ENCODE results near the gene NR2C1. TPM values are rescaled to one million over a fixed set of nuclear protein-coding genes. Genes with fewer than 3 reads are reported as not detected.

The NR2C1 gene
- total and polyA plus RNA-seq, 2 donors (not counting 1 experiment from before 2014, with no cell fraction given), result 31.2 to 53.9 TPM

GRCh38 chr12:95083471-95083870, 10.1 kb upstream of the NR2C1 start:
- intact Hi-C loops (cut with micrococcal nuclease), result no loop called here
- Mint-ChIP-seq H3K9me3 (ENCODE audit: insufficient read depth) (no peaks in the 10 kb centered on the region), H3K27me3 (no peaks in the 10 kb centered on the region), H3K4me3 (no peak overlapping the region), H3K4me1 (peaks cover 7% of the 10 kb centered on the region), H3K27ac (no peak overlapping the region)
- no peak overlapping the region for H3K27ac ChIP-seq (ENCODE audit: low read length in 2 of 2)
- H3K27me3 ChIP-seq (replicated peaks in 1 of 4; ENCODE audit: control extremely low read depth in 1 of 4, control insufficient read depth in 3 of 4, insufficient read depth in 4 of 4, low read length in 3 of 4), result no peaks in the 10 kb centered on the region
- peaks cover 3 to 5% of the 10 kb centered on the region in 2 donors for H3K4me1 ChIP-seq (ENCODE audit: control insufficient read depth in 2 of 2, insufficient read depth in 2 of 2, low read length in 2 of 2)
- ChIA-PET POLR2A (no interaction called here), CTCF (no interaction called here)
- no peak overlapping the region for H3K4me2 ChIP-seq (replicated peaks; ENCODE audit: low read depth, low read length, poor library complexity, severe bottlenecking)
- no peak overlapping the region for H3K4me3 ChIP-seq (ENCODE audit: control extremely low read depth in 1 of 5, extremely low read depth in 1 of 5, insufficient read depth in 1 of 5, low read depth in 2 of 5, low read length in 4 of 5)
- H3K79me2 ChIP-seq (ENCODE audit: control insufficient read depth, insufficient read depth, low read length), result no peaks in the 10 kb centered on the region
- ATAC-seq (ENCODE audit: low read depth) (no peak), DNase-seq (no peak)
- H3K36me3 ChIP-seq (replicated peaks in 1 of 2; ENCODE audit: control extremely low read depth in 1 of 2, control insufficient read depth in 1 of 2, extremely low read depth in 1 of 2, insufficient read depth in 2 of 2, low read length in 1 of 2), result no peaks in the 10 kb centered on the region
- TF ChIP-seq CTCF (IDR thresholded peaks at IDR 0.05) (no peak), EZH2 (IDR thresholded peaks at IDR 0.05; ENCODE audit: borderline replicate concordance, insufficient read depth, low read depth, low read length, poor library complexity, severe bottlenecking) (no peak)
- H4K20me1 ChIP-seq (ENCODE audit: control insufficient read depth, insufficient read depth, low read length, poor library complexity, severe bottlenecking), result no peaks in the 10 kb centered on the region
- no peaks in the 10 kb centered on the region for H3K9me3 ChIP-seq (ENCODE audit: control extremely low read depth in 1 of 3, control insufficient read depth in 2 of 3, insufficient read depth in 1 of 3, low read length in 2 of 3)
- no peak overlapping the region for H3K9ac ChIP-seq (ENCODE audit: low read length)
- H2AFZ ChIP-seq (ENCODE audit: insufficient read depth, low read depth, low read length, poor library complexity, severe bottlenecking), result no peak overlapping the region

- intact Hi-C loops (cut with micrococcal nuclease), result loop anchor here (10.0 kb wide), 1 partner anchor 473 kb away; no protein-coding TSS in a partner anchor
- TF ChIP-seq CTCF (IDR thresholded peaks at IDR 0.05) (no peak), EZH2 (IDR thresholded peaks at IDR 0.05; ENCODE audit: borderline replicate concordance, insufficient read depth, low read depth, low read length, poor library complexity, severe bottlenecking) (no peak)
Measured at GRCh38 chr12:95077341-95077740, 3.9 kb upstream of the NR2C1 start.

More at GRCh38 chr12:95077341-95077740, 3.9 kb upstream of the NR2C1 start:
- Mint-ChIP-seq H3K4me1 (peaks cover 8% of the 10 kb centered on the region), H3K4me3 (no peak overlapping the region), H3K27ac (no peak overlapping the region), H3K9me3 (ENCODE audit: insufficient read depth) (no peaks in the 10 kb centered on the region), H3K27me3 (no peaks in the 10 kb centered on the region)
- 95% methylated on average over 4 of the region's 4 CpGs for WGBS (ENCODE audit: insufficient coverage)
- H3K4me3 ChIP-seq (ENCODE audit: control extremely low read depth in 1 of 5, extremely low read depth in 1 of 5, insufficient read depth in 1 of 5, low read depth in 2 of 5, low read length in 4 of 5), result no peak overlapping the region
- no peaks in the 10 kb centered on the region for H4K20me1 ChIP-seq (ENCODE audit: control insufficient read depth, insufficient read depth, low read length, poor library complexity, severe bottlenecking)
- ATAC-seq (ENCODE audit: low read depth) (no peak), DNase-seq (no peak)
- CTCF ChIA-PET, result no interaction called here
- peaks cover 0 to 8% of the 10 kb centered on the region in 2 donors for H3K4me1 ChIP-seq (ENCODE audit: control insufficient read depth in 2 of 2, insufficient read depth in 2 of 2, low read length in 2 of 2)
- no peak overlapping the region for H3K27ac ChIP-seq (ENCODE audit: low read length in 2 of 2)
- H3K9me3 ChIP-seq (ENCODE audit: control extremely low read depth in 1 of 3, control insufficient read depth in 2 of 3, insufficient read depth in 1 of 3, low read length in 2 of 3), result no peaks in the 10 kb centered on the region
- no peak overlapping the region for H3K4me2 ChIP-seq (replicated peaks; ENCODE audit: low read depth, low read length, poor library complexity, severe bottlenecking)
- POLR2A ChIA-PET, result no interaction called here
- H3K9ac ChIP-seq (ENCODE audit: low read length), result no peak overlapping the region
- H3K36me3 ChIP-seq (replicated peaks in 1 of 2; ENCODE audit: control extremely low read depth in 1 of 2, control insufficient read depth in 1 of 2, extremely low read depth in 1 of 2, insufficient read depth in 2 of 2, low read length in 1 of 2), result no peaks in the 10 kb centered on the region
- peaks cover 10% of the 10 kb centered on the region for H3K79me2 ChIP-seq (ENCODE audit: control insufficient read depth, insufficient read depth, low read length)
- no peaks in the 10 kb centered on the region for H3K27me3 ChIP-seq (replicated peaks in 1 of 4; ENCODE audit: control extremely low read depth in 1 of 4, control insufficient read depth in 3 of 4, insufficient read depth in 4 of 4, low read length in 3 of 4)
- no peak overlapping the region for H2AFZ ChIP-seq (ENCODE audit: insufficient read depth, low read depth, low read length, poor library complexity, severe bottlenecking)
